Esophagus muscularis mucosa (tissue), 4 donors: ENCODE results near the gene LRRC8C. TPM values are rescaled to one million over a fixed set of nuclear protein-coding genes. Genes with fewer than 3 reads are reported as not detected.

Source experiments
- DNase-seq: peaks from one replicate; pipeline ENCODE4 v3.0.0-alpha.2; 2017; ENCODE audit errors: extremely low spot score
- H3K27ac ChIP-seq, 4 donors: fragments of 200-600 bp; sonication (generic); replicated peaks in 1 of 4; 1 replicate in 3 of 4; 2 replicates in 1 of 4; pipeline ENCODE4 v1.5.1; 2016 to 2019; ENCODE audit warnings: mild to moderate bottlenecking in 1 of 4
- H3K27me3 ChIP-seq, 4 donors: fragments of 200-600 bp; sonication (generic); one replicate each; pipeline versions ENCODE4 v1.5.1 to v1.6.0; 2016 to 2019
- H3K36me3 ChIP-seq, 4 donors: fragments of 200-600 bp; sonication (generic); one replicate each; pipeline ENCODE4 v1.5.1; 2016 to 2019
- H3K4me1 ChIP-seq, 4 donors: fragments of 200-600 bp; sonication (generic); one replicate each; pipeline ENCODE4 v1.5.1; 2016 to 2019
- H3K4me3 ChIP-seq, 4 donors: fragments of 200-600 bp; sonication (generic); 1 replicate in 2 of 4; 2 replicates in 2 of 4; pipeline ENCODE4 v1.5.1; 2016 to 2019; ENCODE audit warnings: mild to moderate bottlenecking in 4 of 4, moderate library complexity in 1 of 4
- H3K9me3 ChIP-seq, 4 donors: fragments of 200-600 bp; sonication (generic); 1 replicate in 3 of 4; 2 replicates in 1 of 4; pipeline ENCODE4 v1.5.1; 2016 to 2019
- EP300 ChIP-seq: sonication (generic); formaldehyde crosslinking; IDR thresholded peaks from one replicate; pipeline ENCODE4 v1.6.1; 2017; ENCODE audit warnings: antibody characterized with exemption
- POLR2A ChIP-seq: fragments of 450-650 bp; IDR thresholded peaks from one replicate; pipeline ENCODE4 v1.6.1; 2017; ENCODE audit warnings: antibody characterized with exemption, moderate library complexity, mild to moderate bottlenecking, low read depth
- POLR2AphosphoS5 ChIP-seq, 2 donors: sonication (generic); formaldehyde crosslinking; IDR thresholded peaks; one replicate each; pipeline ENCODE4 v1.6.1; 2017; ENCODE audit warnings: antibody characterized with exemption in 2 of 2
- WGBS: methylation state at CpG from one replicate; pipeline ENCODE4 v1.1.5; 2018; 5-methylcytosine and 5-hydroxymethylcytosine counted together
- intact Hi-C: fragments of 100-400 bp; cut with DNase I; formaldehyde crosslinking; loops from one replicate; pipeline ENCODE4 v1.15.1; 2023
- total RNA-seq, 4 donors: library from RNA; depleted of rRNA; stranded (reverse); fragments of >200 nt; gene quantifications; one replicate each; pipeline versions ENCODE4 v1.1.0 to v1.2.1, GENCODE V29; 2016
- TF ChIP-seq, protein P1 (sequence below), 3 experiments: fragments of 200-600 bp in 2 of 3; fragments of 450-650 bp in 1 of 3; sonication (generic) in 2 of 3; IDR thresholded peaks; one replicate each; pipeline ENCODE4 v1.5.1; 2017 to 2019; ENCODE audit warnings: antibody characterized with exemption in 3 of 3, mild to moderate bottlenecking in 2 of 3, moderate library complexity in 1 of 3

LRRC8C gene
- total RNA-seq, 4 donors from 2014 or later = 5.8 to 8.9 (median 7.4) TPM

DNA sequence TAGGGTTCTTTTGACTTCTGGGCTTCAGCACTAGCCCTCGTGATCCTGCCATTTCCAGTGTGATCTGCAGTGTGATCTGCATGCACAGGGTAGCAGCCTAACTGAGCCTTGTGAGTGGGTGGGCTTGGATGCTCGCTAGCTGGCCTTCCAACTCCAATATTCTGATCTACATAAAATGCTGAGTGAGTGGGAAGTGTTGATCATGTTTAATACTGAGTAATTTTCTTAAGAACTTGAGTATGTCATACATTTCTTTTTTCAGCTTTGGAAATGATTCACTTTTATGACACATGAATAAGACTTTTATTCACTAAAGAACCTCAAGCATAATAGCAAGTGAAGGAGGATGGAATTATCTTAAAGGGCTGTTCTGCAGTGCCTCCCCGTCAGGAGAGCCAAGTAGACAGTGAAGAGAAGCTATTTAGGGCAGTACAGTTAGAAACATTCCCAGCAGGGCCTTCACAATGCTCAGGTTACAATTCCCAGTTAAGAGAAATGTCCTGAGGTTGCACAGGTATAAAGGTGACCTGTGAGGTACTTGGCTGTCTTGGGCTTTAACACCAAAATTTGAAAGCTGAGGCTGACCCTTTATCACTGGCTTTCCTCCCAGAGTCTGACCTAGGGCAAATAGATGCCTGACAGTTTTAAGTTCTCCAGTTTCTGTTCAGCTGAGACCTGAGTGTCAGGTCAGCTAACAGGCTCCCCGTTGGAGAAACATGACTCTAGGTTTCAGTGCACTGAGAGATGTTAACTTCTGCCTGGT is 29.1 kb upstream of the LRRC8C start:
- intact Hi-C loops = no loop called here
- no peak for DNase-seq

DNA sequence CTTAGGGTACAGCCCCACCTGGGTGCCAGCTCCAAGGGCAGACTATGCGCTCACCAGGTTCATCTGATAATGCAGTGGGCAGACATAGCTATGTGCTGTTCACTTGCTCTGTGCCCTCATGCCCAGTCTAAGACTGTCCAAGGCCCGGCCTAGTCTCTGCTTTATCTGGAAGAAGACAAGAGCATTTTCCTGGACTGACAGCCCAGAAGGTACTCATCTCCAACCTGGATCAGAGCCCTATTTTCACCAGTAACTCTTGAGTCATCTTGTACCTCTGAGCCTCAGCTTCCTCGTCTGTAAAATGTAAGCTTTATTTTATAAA is 28.5 kb upstream of the LRRC8C start:
- H3K4me3 ChIP-seq = no peak overlapping the region
- H3K36me3 ChIP-seq = no peaks in the 10 kb centered on the region
- H3K4me1 ChIP-seq = peaks cover 20 to 27% (median 24%) of the 10 kb centered on the region in 4 donors
- H3K27me3 ChIP-seq = no peaks in the 10 kb centered on the region
- TF ChIP-seq EP300 = no peak
- TF ChIP-seq, protein P1, sequence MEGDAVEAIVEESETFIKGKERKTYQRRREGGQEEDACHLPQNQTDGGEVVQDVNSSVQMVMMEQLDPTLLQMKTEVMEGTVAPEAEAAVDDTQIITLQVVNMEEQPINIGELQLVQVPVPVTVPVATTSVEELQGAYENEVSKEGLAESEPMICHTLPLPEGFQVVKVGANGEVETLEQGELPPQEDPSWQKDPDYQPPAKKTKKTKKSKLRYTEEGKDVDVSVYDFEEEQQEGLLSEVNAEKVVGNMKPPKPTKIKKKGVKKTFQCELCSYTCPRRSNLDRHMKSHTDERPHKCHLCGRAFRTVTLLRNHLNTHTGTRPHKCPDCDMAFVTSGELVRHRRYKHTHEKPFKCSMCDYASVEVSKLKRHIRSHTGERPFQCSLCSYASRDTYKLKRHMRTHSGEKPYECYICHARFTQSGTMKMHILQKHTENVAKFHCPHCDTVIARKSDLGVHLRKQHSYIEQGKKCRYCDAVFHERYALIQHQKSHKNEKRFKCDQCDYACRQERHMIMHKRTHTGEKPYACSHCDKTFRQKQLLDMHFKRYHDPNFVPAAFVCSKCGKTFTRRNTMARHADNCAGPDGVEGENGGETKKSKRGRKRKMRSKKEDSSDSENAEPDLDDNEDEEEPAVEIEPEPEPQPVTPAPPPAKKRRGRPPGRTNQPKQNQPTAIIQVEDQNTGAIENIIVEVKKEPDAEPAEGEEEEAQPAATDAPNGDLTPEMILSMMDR (IDR thresholded peaks at IDR 0.05) = no peak
- TF ChIP-seq POLR2A = no peak
- TF ChIP-seq POLR2AphosphoS5 (IDR thresholded peaks at IDR 0.05) = no peak
- intact Hi-C loops = no loop called here
- DNase-seq = no peak
- no peak overlapping the region for H3K27ac ChIP-seq
- no peaks in the 10 kb centered on the region for H3K9me3 ChIP-seq
- 71% methylated on average over 3 of the region's 3 CpGs for WGBS

More for the DNA sequence above, 29.1 kb upstream of the LRRC8C start:
- Histone ChIP-seq H3K27me3 (no peaks in the 10 kb centered on the region), H3K4me3 (no peak overlapping the region), H3K4me1 (peaks cover 15 to 21% (median 19%) of the 10 kb centered on the region in 4 donors), H3K36me3 (no peaks in the 10 kb centered on the region), H3K27ac (no peak overlapping the region), H3K9me3 (no peaks in the 10 kb centered on the region)
- TF ChIP-seq POLR2AphosphoS5 (IDR thresholded peaks at IDR 0.05) (no peak), POLR2A (no peak), EP300 (no peak)
- TF ChIP-seq, protein P1 (IDR thresholded peaks at IDR 0.05) = no peak
- WGBS = 53% methylated on average over 4 of the region's 4 CpGs

DNA sequence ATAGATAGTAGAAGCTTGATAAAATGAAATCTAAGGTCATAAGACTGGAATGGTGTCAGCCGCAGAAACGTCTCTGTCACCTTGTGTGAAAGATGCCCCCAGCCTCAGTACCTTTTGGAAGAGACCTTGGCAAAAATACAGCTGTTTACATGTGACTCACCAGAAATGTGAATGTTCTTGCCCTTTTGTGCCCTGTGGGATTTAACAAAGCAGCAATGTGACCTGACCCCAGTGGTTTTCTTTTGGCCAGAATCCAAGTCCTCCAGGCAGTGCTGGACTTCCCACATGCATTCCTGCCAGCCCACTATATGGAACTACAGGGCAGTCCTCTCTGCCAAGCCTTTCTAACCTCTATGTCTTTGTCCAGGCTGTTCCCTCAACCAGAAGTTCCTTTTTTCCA is 27.2 kb upstream of the LRRC8C start:
- intact Hi-C loops = no loop called here

DNA sequence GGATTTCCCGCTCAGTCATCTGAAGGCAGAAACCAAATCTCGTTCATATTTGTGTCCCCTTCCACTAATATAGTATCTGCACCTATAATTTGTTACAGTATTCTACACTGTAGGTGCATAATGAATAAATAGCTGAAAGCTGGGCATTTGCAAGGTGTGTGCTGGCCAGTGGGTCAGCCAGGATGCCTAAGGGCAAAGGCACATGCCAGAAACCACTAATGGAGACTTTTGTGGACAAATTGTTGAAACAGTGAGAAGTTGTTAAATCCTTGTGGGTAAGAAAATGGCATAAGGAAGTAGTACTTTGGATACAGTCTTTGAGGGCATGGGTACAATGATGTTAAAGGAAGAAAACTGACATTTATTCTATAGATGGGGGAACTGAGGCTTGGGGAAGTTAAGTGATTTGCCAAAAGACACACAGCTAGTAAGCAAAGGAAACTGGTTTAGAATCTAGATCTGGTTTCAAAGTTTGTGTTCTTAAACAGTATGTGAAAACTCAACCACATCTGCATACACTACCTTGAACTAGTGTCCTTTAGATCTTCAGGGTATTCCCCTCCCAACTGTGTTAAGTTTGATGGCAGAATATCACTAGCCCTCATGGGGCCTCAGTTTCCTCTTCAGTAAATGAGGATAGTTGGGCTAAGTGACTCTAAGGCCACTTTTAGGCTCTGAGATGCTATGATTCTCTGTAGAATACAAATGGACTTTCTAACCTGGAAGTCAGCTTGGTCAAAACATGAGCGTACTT is 26.5 kb upstream of the LRRC8C start:
- DNase-seq = no peak
- intact Hi-C loops = no loop called here
- H3K27ac ChIP-seq = peak overlapping the region in 2 of 4 donors; percentile 34 to 35
- H3K9me3 ChIP-seq = no peaks in the 10 kb centered on the region
- no peak overlapping the region for H3K4me3 ChIP-seq
- WGBS = 100% methylated on average over 3 of the region's 3 CpGs
- no peaks in the 10 kb centered on the region for H3K27me3 ChIP-seq
- H3K36me3 ChIP-seq = no peaks in the 10 kb centered on the region
- H3K4me1 ChIP-seq = peaks cover 25 to 31% (median 26%) of the 10 kb centered on the region in 4 donors
- no peak for TF ChIP-seq EP300
- TF ChIP-seq POLR2A = no peak
- TF ChIP-seq, protein P1 (IDR thresholded peaks at IDR 0.05) = no peak
- TF ChIP-seq POLR2AphosphoS5 (IDR thresholded peaks at IDR 0.05) = no peak

More for the DNA sequence above, 27.2 kb upstream of the LRRC8C start:
- Histone ChIP-seq H3K9me3 (no peaks in the 10 kb centered on the region), H3K4me3 (no peak overlapping the region), H3K27me3 (no peaks in the 10 kb centered on the region), H3K36me3 (no peaks in the 10 kb centered on the region), H3K4me1 (peaks cover 25 to 31% (median 26%) of the 10 kb centered on the region in 4 donors), H3K27ac (no peak overlapping the region)
- DNase-seq = no peak
- no peak for TF ChIP-seq POLR2AphosphoS5 (IDR thresholded peaks at IDR 0.05)
- TF ChIP-seq EP300 = no peak
- TF ChIP-seq POLR2A = no peak
- TF ChIP-seq, protein P1 (IDR thresholded peaks at IDR 0.05) = no peak
- 73% methylated on average over 2 of the region's 2 CpGs for WGBS
